Testis (tissue), 3 donors: ENCODE measurements around the gene PFKL. TPM values are rescaled to one million over a fixed set of nuclear protein-coding genes. Genes with fewer than 3 reads are reported as not detected.

Experiments
- DNase-seq: peaks from one replicate; pipeline ENCODE4 v3.0.0-alpha.2; 2019
- H3K27ac ChIP-seq, 2 donors: fragments of 200-600 bp; sonication (generic); one replicate each; pipeline ENCODE4 v1.5.1; 2019
- H3K27me3 ChIP-seq: fragments of 200-600 bp; sonication (generic); one replicate; pipeline ENCODE4 v1.5.1; 2019
- H3K36me3 ChIP-seq: fragments of 200-600 bp; sonication (generic); one replicate; pipeline ENCODE4 v1.5.1; 2017; ENCODE audit warnings: low read depth; ENCODE audit errors: missing control alignments
- H3K4me1 ChIP-seq: fragments of 200-600 bp; sonication (generic); one replicate; pipeline ENCODE4 v1.5.1; 2019
- H3K4me3 ChIP-seq, 2 donors: fragments of 200-600 bp; sonication (generic); one replicate each; pipeline ENCODE4 v1.5.1; 2017 to 2019
- H3K9me3 ChIP-seq: fragments of 200-600 bp; sonication (generic); one replicate; pipeline ENCODE4 v1.5.1; 2017
- POLR2A ChIP-seq: fragments of 450-650 bp; IDR thresholded peaks from one replicate; pipeline ENCODE4 v1.6.1; 2017; ENCODE audit warnings: antibody characterized with exemption, mild to moderate bottlenecking, moderate library complexity
- WGBS, 2 donors: methylation state at CpG; one replicate each; pipeline ENCODE4 v1.1.5; 2018; 5-methylcytosine and 5-hydroxymethylcytosine counted together
- intact Hi-C: fragments of 100-400 bp; cut with DNase I; formaldehyde crosslinking; loops from one replicate; pipeline ENCODE4 v1.15.1; 2023; ENCODE audit warnings: low total_unique reads
- polyA plus RNA-seq: library from polyadenylated mRNA; stranded (reverse); fragments of 350-450 nt; fragmentation: Illumina TruSeq; extraction: RNeasy Lipid Tissue Mini Kit (QIAGEN cat#74804); gene quantifications from one replicate; pipeline ENCODE4 v1.2.3, GENCODE V29; 2014; ENCODE audit warnings: low read depth, low replicate concordance; ENCODE audit not compliant: insufficient read depth
- total RNA-seq, 2 donors: library from RNA; depleted of rRNA; stranded (reverse); fragments of >200 nt; gene quantifications; one replicate each; pipeline ENCODE4 v1.2.3, GENCODE V29; 2016
- TF ChIP-seq, protein P1 (sequence below), 3 experiments: fragments of 450-650 bp in 2 of 3; fragments of 200-600 bp in 1 of 3; sonication (generic) in 1 of 3; IDR thresholded peaks; one replicate each; pipeline ENCODE4 v1.5.1; 2016 to 2019; ENCODE audit warnings: antibody characterized with exemption in 3 of 3, mild to moderate bottlenecking in 2 of 3, moderate library complexity in 1 of 3

Gene PFKL
- total and polyA plus RNA-seq, 3 donors from 2014 or later = 132 to 298 (median 213) TPM

DNA sequence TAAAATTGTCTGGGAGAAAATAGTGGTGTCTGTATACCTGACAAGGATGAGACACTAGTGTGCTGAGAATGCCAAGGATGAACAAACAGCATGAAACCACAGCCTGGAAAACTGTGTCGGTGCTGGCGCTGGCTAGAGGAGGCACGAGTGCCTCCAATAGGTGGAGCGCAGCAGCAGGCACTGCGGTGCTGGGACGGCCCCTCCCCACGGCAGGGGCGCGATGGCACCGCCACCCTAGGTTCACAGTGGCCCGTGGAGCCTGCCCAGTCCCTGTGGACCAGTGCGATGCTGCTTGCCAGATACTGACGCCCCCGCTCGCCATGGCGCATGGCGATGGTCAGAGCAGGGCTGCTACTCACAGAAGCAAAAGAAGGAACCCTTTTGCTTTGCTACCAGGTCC, 32.5 kb downstream of the PFKL start:
- H3K27ac ChIP-seq = no peak overlapping the region
- H3K36me3 ChIP-seq = no peaks in the 10 kb centered on the region
- intact Hi-C loops = no loop called here
- H3K4me1 ChIP-seq = peaks cover 8% of the 10 kb centered on the region
- no peaks in the 10 kb centered on the region for H3K9me3 ChIP-seq
- no peak for TF ChIP-seq POLR2A
- TF ChIP-seq, protein P1, sequence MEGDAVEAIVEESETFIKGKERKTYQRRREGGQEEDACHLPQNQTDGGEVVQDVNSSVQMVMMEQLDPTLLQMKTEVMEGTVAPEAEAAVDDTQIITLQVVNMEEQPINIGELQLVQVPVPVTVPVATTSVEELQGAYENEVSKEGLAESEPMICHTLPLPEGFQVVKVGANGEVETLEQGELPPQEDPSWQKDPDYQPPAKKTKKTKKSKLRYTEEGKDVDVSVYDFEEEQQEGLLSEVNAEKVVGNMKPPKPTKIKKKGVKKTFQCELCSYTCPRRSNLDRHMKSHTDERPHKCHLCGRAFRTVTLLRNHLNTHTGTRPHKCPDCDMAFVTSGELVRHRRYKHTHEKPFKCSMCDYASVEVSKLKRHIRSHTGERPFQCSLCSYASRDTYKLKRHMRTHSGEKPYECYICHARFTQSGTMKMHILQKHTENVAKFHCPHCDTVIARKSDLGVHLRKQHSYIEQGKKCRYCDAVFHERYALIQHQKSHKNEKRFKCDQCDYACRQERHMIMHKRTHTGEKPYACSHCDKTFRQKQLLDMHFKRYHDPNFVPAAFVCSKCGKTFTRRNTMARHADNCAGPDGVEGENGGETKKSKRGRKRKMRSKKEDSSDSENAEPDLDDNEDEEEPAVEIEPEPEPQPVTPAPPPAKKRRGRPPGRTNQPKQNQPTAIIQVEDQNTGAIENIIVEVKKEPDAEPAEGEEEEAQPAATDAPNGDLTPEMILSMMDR (IDR thresholded peaks at IDR 0.05) = no peak
- WGBS, 2 donors = 92 to 94% methylated on average over 13 to 17 of the region's 17 CpGs
- H3K4me3 ChIP-seq = no peak overlapping the region
- H3K27me3 ChIP-seq = no peaks in the 10 kb centered on the region
- DNase-seq = no peak

DNA sequence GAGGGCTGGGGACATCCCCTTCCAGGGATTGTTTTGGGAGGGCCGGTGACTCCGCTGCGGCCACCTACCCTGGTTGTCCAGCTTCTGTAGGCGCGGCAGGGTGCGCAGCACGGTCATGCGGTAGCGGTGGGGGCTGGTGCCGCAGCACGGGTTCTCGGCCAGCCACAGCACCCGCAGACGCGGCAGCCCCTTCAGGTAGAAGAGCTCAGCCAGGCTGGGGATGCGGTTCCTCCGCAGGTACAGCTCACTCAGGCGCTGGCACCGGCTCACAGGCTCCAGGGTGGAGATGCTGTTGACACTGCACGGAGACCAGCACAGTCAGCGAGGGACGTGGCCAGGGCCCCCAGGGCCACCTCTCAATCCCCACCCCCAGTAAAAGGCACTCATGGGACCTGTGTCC, 33.1 kb downstream of the PFKL start:
- TF ChIP-seq, protein P1 (IDR thresholded peaks at IDR 0.05) = no peak
- TF ChIP-seq POLR2A = no peak
- no peaks in the 10 kb centered on the region for H3K27me3 ChIP-seq
- H3K9me3 ChIP-seq = no peaks in the 10 kb centered on the region
- no peak overlapping the region for H3K4me3 ChIP-seq
- H3K4me1 ChIP-seq = peaks cover 12% of the 10 kb centered on the region
- intact Hi-C loops = no loop called here
- H3K36me3 ChIP-seq = no peaks in the 10 kb centered on the region
- DNase-seq = no peak
- no peak overlapping the region for H3K27ac ChIP-seq
- WGBS, 2 donors = 95 to 100% methylated on average over 1 to 22 of the region's 22 CpGs

GRCh38 chr21:44333509-44334328, 33.9 kb downstream of the PFKL start:
- H3K36me3 ChIP-seq = no peaks in the 10 kb centered on the region

GRCh38 chr21:44334329-44335030, 34.6 kb downstream of the PFKL start:
- TF ChIP-seq, protein P1 (IDR thresholded peaks at IDR 0.05) = no peak
- no peak for TF ChIP-seq POLR2A
- no peak overlapping the region for H3K27ac ChIP-seq
- intact Hi-C loops = no loop called here
- 75 to 86% methylated on average over 16 to 25 of the region's 26 CpGs for WGBS, 2 donors
- H3K27me3 ChIP-seq = no peaks in the 10 kb centered on the region
- H3K4me3 ChIP-seq = no peak overlapping the region
- peaks cover 16% of the 10 kb centered on the region for H3K4me1 ChIP-seq
- no peaks in the 10 kb centered on the region for H3K9me3 ChIP-seq
- no peak for DNase-seq
- H3K36me3 ChIP-seq = no peaks in the 10 kb centered on the region

More at GRCh38 chr21:44333509-44334328, 33.9 kb downstream of the PFKL start:
- Histone ChIP-seq H3K27ac (no peak overlapping the region), H3K4me1 (peaks cover 16% of the 10 kb centered on the region), H3K9me3 (no peaks in the 10 kb centered on the region), H3K27me3 (no peaks in the 10 kb centered on the region), H3K4me3 (no peak overlapping the region)
- TF ChIP-seq, protein P1 (IDR thresholded peaks at IDR 0.05) = no peak
- no peak for TF ChIP-seq POLR2A
- no peak for DNase-seq
- 53 to 81% methylated on average over 22 to 41 of the region's 45 CpGs for WGBS, 2 donors
- intact Hi-C loops = no loop called here
